Endothelial cell of umbilical vein (primary cell): ENCODE results near the gene DTX3. TPM values are rescaled to one million over a fixed set of nuclear protein-coding genes. Genes with fewer than 3 reads are reported as not detected.

Source experiments
- BruUV-seq: library from RNA; stranded (reverse); fragments of 400-500 nt; replicated peaks from 2 replicates; lab custom pipeline; 2021; lab: Mats Ljungman, UMichigan
- CTCF ChIA-PET: fragments of 300-600, 350-600 bp; sonication (Branson Sonifier 250); formaldehyde crosslinking; loops from one replicate; lab custom pipeline; 2021; ENCODE audit warnings: antibody characterized with exemption, inconsistent platforms; lab: Charles Lee
- POLR2A ChIA-PET: fragments of 300-600, 350-600 bp; sonication (Branson Sonifier 250); formaldehyde crosslinking; loops from one replicate; lab custom pipeline; 2021; ENCODE audit warnings: antibody characterized with exemption, inconsistent platforms; lab: Charles Lee
- DNase-seq: peaks from one replicate; pipeline ENCODE4 v3.0.0-alpha.2; 2011; ENCODE audit warnings: low read depth, low spot score
- FAIRE-seq: peaks from 2 replicates; lab custom pipeline; 2011; peaks lifted over from hg19 to GRCh38; lab: Jason Lieb, UNC
- H2AFZ ChIP-seq: 2 replicates; pipeline ENCODE4 v1.6.0; 2012; ENCODE audit warnings: low read depth, low read length, control low read depth, inconsistent platforms
- H3K27ac ChIP-seq: 2 replicates; pipeline ENCODE4 v1.5.1; 2011; ENCODE audit warnings: low read depth, mild to moderate bottlenecking, control low read depth, low read length, moderate library complexity; ENCODE audit not compliant: insufficient read depth
- H3K27me3 ChIP-seq, 2 experiments: 2 replicates each; pipeline versions ENCODE4 v1.6.0 to v1.6.1; 2011; ENCODE audit warnings: low read length in 2 of 2, mixed read lengths in 1 of 2; ENCODE audit not compliant: control insufficient read depth in 2 of 2, insufficient read depth in 2 of 2
- H3K36me3 ChIP-seq, 2 experiments: 2 replicates in 1 of 2; 3 replicates in 1 of 2; pipeline ENCODE4 v1.5.1; 2011; ENCODE audit warnings: low read length in 2 of 2, mild to moderate bottlenecking in 1 of 2, moderate library complexity in 1 of 2; ENCODE audit not compliant: control insufficient read depth in 2 of 2, insufficient read depth in 2 of 2; ENCODE audit errors: extremely low read depth in 1 of 2
- H3K4me1 ChIP-seq: 3 replicates; pipeline ENCODE4 v1.5.1; 2011; ENCODE audit warnings: mild to moderate bottlenecking, low read length; ENCODE audit not compliant: control insufficient read depth, insufficient read depth; ENCODE audit errors: extremely low read depth
- H3K4me2 ChIP-seq: 2 replicates; pipeline ENCODE4 v1.6.1; 2011; ENCODE audit warnings: low read length, control low read depth, mixed read lengths; ENCODE audit not compliant: insufficient read depth
- H3K4me3 ChIP-seq, 3 experiments: fragments of 200-600 bp in 1 of 3; sonication (generic), shearing (Covaris generic) in 1 of 3; replicated peaks in 1 of 3; 2 replicates each; pipeline ENCODE4 v1.5.1; 2011 to 2016; ENCODE audit warnings: control low read depth in 3 of 3, low read length in 3 of 3, mild to moderate bottlenecking in 2 of 3, inconsistent platforms in 1 of 3, low read depth in 1 of 3, moderate library complexity in 1 of 3; ENCODE audit not compliant: insufficient read depth in 1 of 3
- H3K79me2 ChIP-seq: 2 replicates; pipeline ENCODE4 v1.6.0; 2012; ENCODE audit warnings: low read length, inconsistent platforms; ENCODE audit not compliant: control insufficient read depth, insufficient read depth
- H3K9ac ChIP-seq: replicated peaks from 2 replicates; pipeline ENCODE3; 2011; ENCODE audit warnings: low read length, control low read depth; ENCODE audit not compliant: insufficient read depth; ENCODE audit errors: extremely low read depth
- H3K9me1 ChIP-seq: replicated peaks from 3 replicates; pipeline ENCODE4 v1.6.0; 2011; ENCODE audit warnings: mild to moderate bottlenecking, low read length; ENCODE audit not compliant: control insufficient read depth, insufficient read depth; ENCODE audit errors: extremely low read depth
- H3K9me3 ChIP-seq: replicated peaks from 2 replicates; pipeline ENCODE4 v1.5.1; 2012; ENCODE audit warnings: low read length, inconsistent platforms; ENCODE audit not compliant: control insufficient read depth, insufficient read depth
- H4K20me1 ChIP-seq: replicated peaks from 2 replicates; pipeline ENCODE3; 2011; ENCODE audit warnings: mild to moderate bottlenecking, low read length; ENCODE audit not compliant: control insufficient read depth, insufficient read depth; ENCODE audit errors: extremely low read depth
- EZH2 ChIP-seq: IDR thresholded peaks from 2 replicates; pipeline ENCODE4 v1.6.1; 2012; ENCODE audit warnings: borderline replicate concordance, low read depth, mild to moderate bottlenecking, moderate library complexity, low read length, inconsistent platforms; ENCODE audit not compliant: severe bottlenecking
- FOS ChIP-seq: IDR thresholded peaks from 2 replicates; pipeline ENCODE4 v1.6.1; 2011; ENCODE audit warnings: mild to moderate bottlenecking, low read length, moderate library complexity, borderline replicate concordance; ENCODE audit not compliant: insufficient read depth
- GATA2 ChIP-seq: IDR thresholded peaks from 2 replicates; pipeline ENCODE4 v1.7.0; 2011; ENCODE audit warnings: low read depth, mild to moderate bottlenecking, moderate library complexity, mixed read lengths, low read length; ENCODE audit not compliant: insufficient read length, insufficient read depth
- JUN ChIP-seq: IDR thresholded peaks from 2 replicates; pipeline ENCODE4 v1.6.1; 2011; ENCODE audit warnings: borderline replicate concordance, low read depth; ENCODE audit not compliant: insufficient read length, insufficient read depth
- MYC ChIP-seq: IDR thresholded peaks from one replicate; pipeline ENCODE4 v1.6.1; 2011; ENCODE audit warnings: mild to moderate bottlenecking, low read depth, low read length
- POLR2A ChIP-seq: IDR thresholded peaks from 2 replicates; pipeline ENCODE4 v1.6.1; 2012; ENCODE audit warnings: low read depth, mild to moderate bottlenecking, control low read depth, low read length
- POLR2AphosphoS5 ChIP-seq: IDR thresholded peaks from 2 replicates; pipeline ENCODE4 v1.6.1; 2012; ENCODE audit warnings: low read depth, mild to moderate bottlenecking, control low read depth, low read length, moderate library complexity; ENCODE audit not compliant: insufficient read depth
- dilution Hi-C: fragments of 300-500 bp; cut with MboI; formaldehyde crosslinking; loops from one replicate; pipeline ENCODE4 v1.15.0; 2019; ENCODE audit warnings: low sequenced_read_pairs; ENCODE audit not compliant: extremely low pct_ligation_motif_present
- intact Hi-C: fragments of 100-400 bp; cut with micrococcal nuclease; formaldehyde crosslinking; loops from one replicate; pipeline ENCODE4 v1.10.0; 2022
- polyA plus RNA-seq, 4 experiments: library from polyadenylated mRNA; depleted of rRNA in 3 of 4; stranded (reverse) in 3 of 4; unstranded in 1 of 4; fragments of >200 nt; gene quantifications; 2 replicates each; pipeline versions ENCODE4 v1.2.1 to v1.2.3, GENCODE V29; 2011 to 2012; ENCODE audit warnings: missing spikeins in 1 of 4
- total RNA-seq: library from RNA; stranded (reverse); gene quantifications from 2 replicates; pipeline ENCODE4 v1.2.3, GENCODE V29; 2021
- TF ChIP-seq, protein P1 (sequence below), 2 donors: IDR thresholded peaks; 1 replicate in 1 of 2; 2 replicates in 1 of 2; pipeline ENCODE4 v1.5.1; 2011; ENCODE audit warnings: low read length in 2 of 2, mild to moderate bottlenecking in 2 of 2, moderate library complexity in 2 of 2, control low read depth in 1 of 2, inconsistent platforms in 1 of 2, low read depth in 1 of 2; ENCODE audit not compliant: insufficient read depth in 1 of 2; ENCODE audit errors: extremely low read depth in 1 of 2

DTX3 gene
- total and polyA plus RNA-seq, 2 donors (not counting 3 experiments of a cell fraction or from before 2014, with no cell fraction given), result 34.5 to 51.4 TPM

DNA sequence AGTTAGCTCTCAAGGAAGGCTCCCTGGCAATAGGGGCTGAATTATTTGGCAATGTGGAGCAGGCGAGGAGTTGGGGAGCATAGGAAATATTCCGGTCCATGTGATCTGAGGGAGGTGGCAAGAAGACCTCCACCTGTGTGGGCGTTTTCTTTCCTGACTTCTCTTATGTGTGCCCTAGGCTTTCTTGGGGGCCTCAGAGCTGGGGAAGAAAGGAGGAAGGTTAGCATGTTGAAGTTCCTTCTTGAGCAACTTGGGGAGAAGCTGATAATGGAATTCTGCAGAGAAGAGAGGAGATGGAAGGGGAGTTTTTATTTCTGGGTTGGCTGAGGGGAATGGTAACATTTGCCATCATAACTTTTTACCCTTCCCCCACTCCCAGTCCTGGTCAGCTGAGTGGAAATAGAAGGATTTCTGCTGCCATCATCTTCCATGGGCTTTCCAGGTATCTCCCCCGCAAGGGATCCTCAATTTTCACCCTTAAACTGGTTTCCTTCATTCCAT is 1.2 kb downstream of the DTX3 start:
- dilution Hi-C loops, result no loop called here
- no peak overlapping the region for H3K9ac ChIP-seq
- H3K9me3 ChIP-seq, result no peaks in the 10 kb centered on the region
- no peak overlapping the region for H3K27ac ChIP-seq
- peaks cover 0 to 1% of the 10 kb centered on the region in 2 experiments for H3K36me3 ChIP-seq
- no peaks in the 10 kb centered on the region for H3K79me2 ChIP-seq
- H3K4me3 ChIP-seq, result no peak overlapping the region
- peaks cover 0 to 6% of the 10 kb centered on the region in 2 experiments for H3K27me3 ChIP-seq
- FAIRE-seq (no peak), DNase-seq (no peak)
- no peaks in the 10 kb centered on the region for H3K9me1 ChIP-seq
- TF ChIP-seq MYC (no peak), POLR2A (no peak), POLR2AphosphoS5 (no peak), FOS (no peak), JUN (no peak), GATA2 (no peak), EZH2 (no peak)
- TF ChIP-seq, protein P1, sequence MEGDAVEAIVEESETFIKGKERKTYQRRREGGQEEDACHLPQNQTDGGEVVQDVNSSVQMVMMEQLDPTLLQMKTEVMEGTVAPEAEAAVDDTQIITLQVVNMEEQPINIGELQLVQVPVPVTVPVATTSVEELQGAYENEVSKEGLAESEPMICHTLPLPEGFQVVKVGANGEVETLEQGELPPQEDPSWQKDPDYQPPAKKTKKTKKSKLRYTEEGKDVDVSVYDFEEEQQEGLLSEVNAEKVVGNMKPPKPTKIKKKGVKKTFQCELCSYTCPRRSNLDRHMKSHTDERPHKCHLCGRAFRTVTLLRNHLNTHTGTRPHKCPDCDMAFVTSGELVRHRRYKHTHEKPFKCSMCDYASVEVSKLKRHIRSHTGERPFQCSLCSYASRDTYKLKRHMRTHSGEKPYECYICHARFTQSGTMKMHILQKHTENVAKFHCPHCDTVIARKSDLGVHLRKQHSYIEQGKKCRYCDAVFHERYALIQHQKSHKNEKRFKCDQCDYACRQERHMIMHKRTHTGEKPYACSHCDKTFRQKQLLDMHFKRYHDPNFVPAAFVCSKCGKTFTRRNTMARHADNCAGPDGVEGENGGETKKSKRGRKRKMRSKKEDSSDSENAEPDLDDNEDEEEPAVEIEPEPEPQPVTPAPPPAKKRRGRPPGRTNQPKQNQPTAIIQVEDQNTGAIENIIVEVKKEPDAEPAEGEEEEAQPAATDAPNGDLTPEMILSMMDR (IDR thresholded peaks at IDR 0.05; ENCODE audit: extremely low read depth in 1 of 2, insufficient read depth in 1 of 2, low read depth in 1 of 2, low read length in 2 of 2), result no peak
- intact Hi-C loops, result no loop called here
- no peak overlapping the region for H3K4me2 ChIP-seq
- no peak overlapping the region for H2AFZ ChIP-seq
- ChIA-PET POLR2A (no interaction called here), CTCF (interaction anchor here (2.3 to 6.8 kb wide), 2 partner anchors 15 to 23 kb away, joined by 8 to 44 read pairs; no protein-coding TSS in a partner anchor)
- BruUV-seq, result no TSS peak
- no peaks in the 10 kb centered on the region for H4K20me1 ChIP-seq
- H3K4me1 ChIP-seq, result peaks cover 7% of the 10 kb centered on the region
